ENCODE results near the gene SFSWAP.
"Not testable (repeated sequence)": the region's sequence is repeated elsewhere in the genome, so short reads cannot be mapped to it uniquely, and the experiment has no call there.

The SFSWAP gene

DNA sequence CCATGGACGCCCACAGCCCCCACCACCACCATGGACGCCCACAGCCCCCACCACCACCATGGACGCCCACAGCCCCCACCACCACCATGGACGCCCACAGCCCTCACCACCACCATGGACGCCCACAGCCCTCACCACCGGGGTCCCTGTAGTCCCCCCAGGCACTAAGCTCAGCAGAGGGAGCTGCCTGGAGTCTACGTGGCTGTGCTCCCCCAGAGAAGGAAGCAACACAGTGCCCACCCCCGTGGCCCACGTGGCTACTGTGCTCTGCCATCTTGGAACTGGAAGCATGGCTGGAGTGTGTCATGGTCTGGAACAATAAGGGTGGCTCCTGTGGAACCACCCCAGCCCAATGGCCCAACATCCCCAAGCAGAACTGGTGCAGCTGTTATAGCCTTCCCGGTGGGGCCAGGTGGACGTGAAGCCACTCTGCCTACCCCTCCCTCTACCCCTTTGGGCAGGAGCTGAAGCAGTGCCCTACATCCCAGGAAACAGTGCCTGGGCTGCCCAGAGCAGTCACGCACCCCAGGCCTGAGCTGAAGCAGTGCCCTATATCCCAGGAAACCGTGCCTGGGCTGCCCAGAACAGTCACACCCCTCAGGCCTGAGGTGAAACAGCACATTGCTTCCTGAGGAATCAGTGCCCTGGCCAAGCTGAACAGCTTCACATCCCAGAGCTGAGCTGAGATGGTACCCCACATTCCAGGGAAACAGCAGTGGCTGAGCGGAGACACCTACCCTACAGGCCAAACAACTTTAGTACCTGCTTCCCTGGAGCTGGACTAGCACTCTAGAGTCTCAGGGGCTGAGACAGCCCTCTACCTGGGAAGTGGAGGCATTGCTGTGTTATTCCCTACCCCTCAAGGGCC is 9.0 kb upstream of the SFSWAP start:
- in situ Hi-C loops (cut with HindIII; ENCODE audit: low sequenced_read_pairs), result no loop called here

DNA sequence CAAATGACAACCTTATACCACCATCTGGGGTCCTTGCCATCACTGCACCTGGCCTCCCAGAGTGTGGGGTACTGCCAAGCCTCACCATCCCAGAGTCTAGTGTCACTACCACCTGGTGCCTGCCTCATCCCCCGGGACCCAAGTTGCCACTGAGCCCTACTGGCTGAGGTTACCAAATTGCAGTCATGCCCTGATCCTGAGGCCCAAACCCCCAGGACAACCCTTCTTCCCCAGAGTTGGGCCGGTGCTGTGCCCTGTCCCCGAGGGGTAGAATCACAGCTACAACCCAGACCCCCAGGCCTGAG is 8.4 kb upstream of the SFSWAP start:
- in situ Hi-C loops (cut with HindIII; ENCODE audit: low sequenced_read_pairs), result no loop called here

DNA sequence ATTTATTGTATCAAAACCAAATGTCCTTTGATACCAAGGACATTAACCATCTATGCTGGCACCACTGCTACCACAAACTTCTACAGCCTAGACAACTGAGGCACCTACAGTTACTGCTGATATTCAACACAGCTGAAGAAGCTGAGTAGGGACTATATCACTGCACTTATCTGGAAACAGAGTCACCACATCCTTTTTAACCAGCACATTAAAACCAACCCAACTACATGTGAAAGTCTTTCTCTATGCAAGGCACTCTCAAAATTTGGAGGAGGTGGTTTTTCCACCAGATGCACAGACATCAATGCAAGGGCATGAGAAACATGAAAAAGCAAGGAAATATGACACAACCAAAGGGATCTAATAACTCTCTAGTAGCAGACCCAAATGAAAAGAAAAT is 7.7 kb upstream of the SFSWAP start:
- in situ Hi-C loops (cut with HindIII; ENCODE audit: low sequenced_read_pairs), result no loop called here

DNA sequence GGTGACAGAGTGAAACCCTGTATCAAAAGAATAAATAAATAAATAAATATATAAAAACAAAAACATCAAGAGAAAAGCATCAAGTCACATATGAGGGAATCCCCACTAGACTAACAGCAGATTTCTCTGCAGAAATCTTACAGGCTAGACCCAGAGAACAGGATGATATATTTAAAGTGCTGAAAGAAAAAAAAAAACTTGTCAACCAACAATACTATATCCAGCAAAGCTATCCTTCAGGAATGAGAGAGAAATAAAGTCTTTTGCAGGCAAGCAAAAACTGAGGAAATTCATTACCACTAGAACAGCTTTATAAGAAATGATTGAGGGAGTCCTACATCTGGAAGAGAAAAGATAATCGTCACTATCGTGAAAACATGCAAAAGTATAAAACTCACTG is 6.4 kb upstream of the SFSWAP start:
- in situ Hi-C loops (cut with HindIII; ENCODE audit: low sequenced_read_pairs), result no loop called here

DNA sequence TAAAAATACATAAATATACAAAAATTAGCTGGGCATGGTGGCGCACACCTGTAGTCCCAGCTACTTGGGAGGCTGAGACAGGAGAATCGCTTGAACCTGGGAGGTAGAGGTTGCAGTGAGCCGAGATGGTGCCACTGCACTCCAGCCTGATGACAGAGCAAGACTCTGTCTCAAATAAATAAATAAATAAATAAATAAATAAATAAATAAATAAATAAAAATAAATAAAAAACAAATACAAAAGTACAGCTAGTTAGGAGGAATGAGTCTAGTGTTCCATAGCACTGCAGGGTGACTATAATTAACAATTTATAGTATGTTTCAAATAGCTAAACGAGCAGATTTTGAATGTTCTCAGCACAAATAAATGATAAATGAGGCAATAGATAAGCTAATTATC is 4.2 kb upstream of the SFSWAP start:
- in situ Hi-C loops (cut with HindIII; ENCODE audit: low sequenced_read_pairs), result not testable (repeated sequence)

DNA sequence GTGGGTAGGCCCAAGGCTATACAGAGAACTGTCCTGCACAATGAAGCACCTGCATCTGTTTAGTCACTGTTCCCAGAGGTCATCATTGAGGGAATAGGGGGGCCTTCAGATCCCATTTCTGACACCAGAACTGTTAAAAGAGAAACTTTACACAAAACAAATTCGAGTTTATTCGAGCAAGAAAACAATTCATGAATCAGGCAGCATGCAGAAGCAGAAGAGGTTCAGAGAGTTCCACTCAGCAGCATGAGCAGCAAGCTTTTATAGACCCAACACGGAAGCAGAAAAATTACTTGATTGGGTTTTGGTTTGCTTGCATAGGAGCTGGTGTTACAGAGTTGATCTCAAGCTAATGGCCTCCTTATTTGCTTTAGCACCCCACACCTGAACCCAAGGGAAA is 1.7 kb upstream of the SFSWAP start:
- in situ Hi-C loops (cut with HindIII; ENCODE audit: low sequenced_read_pairs), result no loop called here

DNA sequence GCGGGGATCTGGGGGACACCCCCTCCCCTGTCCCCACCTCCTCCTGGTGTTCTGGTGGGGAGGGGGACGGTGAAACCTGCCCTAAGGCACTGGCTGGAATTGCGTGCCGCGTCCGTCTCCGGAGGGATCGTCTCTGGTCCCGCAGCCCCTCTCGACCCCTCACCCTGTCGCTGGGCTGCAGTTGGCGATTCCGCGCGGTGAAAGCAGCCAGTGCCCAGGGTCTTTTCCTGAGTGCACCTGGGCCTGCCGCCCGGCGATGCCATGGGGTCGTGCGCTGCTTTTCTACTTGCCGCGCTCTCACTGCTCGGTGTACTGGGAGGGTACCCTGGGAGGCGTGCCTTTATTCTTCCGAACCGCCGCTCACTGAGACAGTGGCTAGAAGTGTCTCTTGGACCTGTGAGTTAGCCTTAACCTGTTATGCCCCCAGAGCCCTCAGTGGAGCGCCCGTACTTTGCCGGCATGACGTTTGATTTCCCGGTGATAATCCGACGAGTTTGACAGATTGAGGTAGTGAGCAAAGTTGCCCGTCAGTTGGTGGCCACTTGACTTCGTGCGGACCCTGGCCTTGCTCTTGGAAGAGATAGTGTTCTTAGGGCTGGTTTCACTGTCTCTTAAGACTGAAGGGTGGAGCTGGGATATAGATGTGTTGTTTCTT is 788 bp downstream of the SFSWAP start:
- in situ Hi-C loops (cut with HindIII; ENCODE audit: low sequenced_read_pairs), result no loop called here

DNA sequence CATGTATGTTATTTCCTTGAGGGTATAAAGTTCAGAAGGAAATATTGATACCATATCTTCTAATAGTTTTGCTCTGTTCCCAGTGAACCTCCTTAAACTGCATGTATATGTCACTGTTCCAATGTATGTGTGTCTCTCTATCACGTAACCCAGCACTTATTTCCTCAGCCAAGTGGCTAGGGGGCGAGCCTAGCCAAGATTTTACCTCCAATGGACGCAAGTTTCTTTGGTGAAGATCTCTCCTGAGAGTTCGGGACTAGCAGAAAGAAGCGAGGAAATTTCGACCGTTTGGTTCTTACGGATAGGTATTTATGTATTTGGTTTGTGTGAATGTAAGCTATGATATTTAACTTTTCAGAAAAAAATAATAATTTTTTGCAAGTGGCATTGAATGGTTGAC is 2.5 kb downstream of the SFSWAP start:
- in situ Hi-C loops (cut with HindIII; ENCODE audit: low sequenced_read_pairs), result no loop called here

DNA sequence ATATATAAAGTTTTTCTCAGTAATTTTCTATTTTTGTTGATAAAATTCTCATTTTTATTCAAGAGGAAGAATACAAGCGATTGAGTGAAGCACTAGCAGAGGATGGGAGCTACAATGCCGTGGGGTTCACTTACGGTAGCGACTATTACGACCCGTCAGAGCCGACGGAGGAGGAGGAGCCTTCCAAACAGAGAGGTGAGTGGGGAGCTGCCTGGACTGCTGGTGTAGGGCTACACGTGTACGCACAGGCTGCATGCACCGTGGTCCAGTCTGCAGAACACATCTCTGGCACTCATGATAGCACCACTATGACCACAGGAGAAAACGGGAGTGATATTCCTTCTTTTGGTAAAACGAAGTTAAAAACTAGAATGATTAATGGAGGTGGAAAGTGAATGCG is 3.9 kb downstream of the SFSWAP start:
- in situ Hi-C loops (cut with HindIII; ENCODE audit: low sequenced_read_pairs), result no loop called here

DNA sequence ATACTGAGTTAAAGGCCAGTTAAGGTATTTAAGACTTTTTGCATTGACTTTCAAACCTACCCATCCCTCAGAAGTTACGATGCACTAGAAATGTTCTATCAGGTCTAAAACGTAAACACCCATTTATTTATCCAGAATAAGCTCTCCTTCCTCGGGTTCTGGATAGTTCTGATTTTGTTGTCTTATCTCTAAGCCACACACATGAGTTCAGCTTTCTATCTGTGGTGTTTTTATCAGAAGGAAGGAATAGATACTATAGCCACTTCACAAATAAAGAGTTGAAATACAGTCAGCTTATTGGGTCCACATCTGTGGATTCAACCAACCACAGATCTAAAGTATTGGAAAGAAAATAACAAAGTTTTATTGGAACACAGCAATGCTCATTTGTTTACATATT is 5.4 kb downstream of the SFSWAP start:
- in situ Hi-C loops (cut with HindIII; ENCODE audit: low sequenced_read_pairs), result no loop called here

DNA sequence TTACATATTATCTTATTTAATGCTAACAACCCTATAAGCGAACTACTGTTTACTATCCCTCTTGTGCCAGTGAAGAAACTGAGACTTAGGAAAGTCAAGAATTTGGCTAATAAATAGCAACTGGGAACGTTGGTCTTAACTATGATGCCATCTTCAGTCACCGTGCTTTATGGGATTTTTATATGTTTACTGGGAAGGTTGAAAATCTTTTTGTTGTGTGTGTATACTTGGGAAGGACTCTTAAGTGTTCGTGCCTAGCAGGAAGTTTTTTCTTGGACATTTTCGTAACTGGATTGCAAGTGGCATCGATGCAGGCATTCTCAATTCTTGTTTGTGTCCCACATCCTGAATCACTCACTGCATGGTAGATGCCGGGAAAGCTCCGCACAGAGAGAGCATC is 9.4 kb downstream of the SFSWAP start:
- in situ Hi-C loops (cut with HindIII; ENCODE audit: low sequenced_read_pairs), result no loop called here

DNA sequence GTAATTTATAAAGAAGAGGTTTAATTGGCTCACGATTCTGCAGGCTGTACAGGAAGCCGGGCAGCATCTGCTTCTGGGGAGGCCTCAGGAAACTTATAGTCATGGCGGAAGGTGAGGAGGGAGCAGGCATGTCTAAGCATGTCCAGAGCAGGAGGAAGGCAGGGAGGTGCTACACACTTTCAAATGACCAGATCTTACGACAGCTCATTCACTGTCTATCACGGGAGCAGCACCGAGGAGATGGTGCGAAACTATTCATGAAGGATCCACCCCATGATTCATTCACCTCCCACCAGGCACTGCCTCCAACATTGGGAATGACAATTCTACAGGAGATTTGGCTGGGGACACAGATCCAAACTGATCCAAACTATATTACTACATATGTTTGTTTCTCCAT is 10.0 kb downstream of the SFSWAP start:
- in situ Hi-C loops (cut with HindIII; ENCODE audit: low sequenced_read_pairs), result no loop called here

DNA sequence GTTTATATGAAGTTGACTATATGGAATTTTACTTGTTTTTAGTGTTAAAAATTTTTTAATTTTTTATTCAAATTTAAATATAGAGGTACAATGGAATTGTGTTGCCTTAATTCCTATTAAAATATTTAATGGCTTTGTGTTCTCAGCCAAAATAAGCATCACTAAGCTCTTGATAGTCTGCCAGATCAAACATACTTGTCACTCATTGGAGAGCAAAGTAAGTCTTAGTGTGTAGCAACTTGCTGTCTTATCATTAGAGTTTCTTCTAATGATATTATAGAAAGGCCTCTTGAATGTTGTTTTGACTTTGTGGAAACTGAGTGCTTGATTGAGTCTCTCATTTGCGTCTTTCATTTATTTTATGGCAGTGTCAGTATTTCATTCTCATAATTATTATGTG is 10.7 kb downstream of the SFSWAP start:
- in situ Hi-C loops (cut with HindIII; ENCODE audit: low sequenced_read_pairs), result no loop called here

DNA sequence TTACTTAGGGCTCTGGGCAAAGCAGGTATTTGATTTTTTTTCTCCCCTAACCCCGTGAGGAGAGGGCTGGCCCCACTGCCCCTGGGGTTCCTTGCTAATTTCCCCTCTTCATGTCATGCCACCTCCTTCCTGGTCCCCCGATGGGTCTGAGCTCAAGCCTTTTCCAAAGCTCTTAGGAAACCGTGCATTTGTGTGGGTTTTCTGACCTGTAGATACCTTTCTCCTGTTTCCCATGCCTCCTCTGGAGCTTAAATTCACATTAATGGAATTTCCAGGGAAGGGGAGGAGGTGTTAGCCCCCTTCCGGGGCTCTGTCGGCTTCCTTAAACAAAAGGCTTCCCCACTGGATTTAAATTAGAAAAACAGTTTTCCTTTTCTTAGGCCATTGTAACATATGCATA is 12.6 kb downstream of the SFSWAP start:
- in situ Hi-C loops (cut with HindIII; ENCODE audit: low sequenced_read_pairs), result no loop called here

DNA sequence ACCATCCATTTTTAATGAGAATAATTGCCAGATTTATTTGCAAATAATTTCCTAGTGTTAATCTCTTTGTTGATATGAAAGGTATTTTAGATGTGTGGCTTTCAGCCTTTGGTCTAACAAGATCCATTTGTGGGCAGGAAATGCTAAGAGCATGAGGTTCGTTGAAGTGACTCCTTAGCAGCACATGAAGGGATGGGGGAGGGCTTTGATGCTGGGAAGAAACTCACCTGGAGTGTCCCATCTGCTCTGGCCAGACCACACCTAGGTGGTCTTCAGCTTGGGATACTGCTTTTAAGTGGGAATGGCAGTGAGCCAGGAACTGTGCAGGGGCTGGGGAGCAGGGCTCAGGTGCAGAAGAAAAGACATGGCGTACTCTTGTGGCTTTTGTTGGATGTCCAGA is 13.6 kb downstream of the SFSWAP start:
- in situ Hi-C loops (cut with HindIII; ENCODE audit: low sequenced_read_pairs), result no loop called here

DNA sequence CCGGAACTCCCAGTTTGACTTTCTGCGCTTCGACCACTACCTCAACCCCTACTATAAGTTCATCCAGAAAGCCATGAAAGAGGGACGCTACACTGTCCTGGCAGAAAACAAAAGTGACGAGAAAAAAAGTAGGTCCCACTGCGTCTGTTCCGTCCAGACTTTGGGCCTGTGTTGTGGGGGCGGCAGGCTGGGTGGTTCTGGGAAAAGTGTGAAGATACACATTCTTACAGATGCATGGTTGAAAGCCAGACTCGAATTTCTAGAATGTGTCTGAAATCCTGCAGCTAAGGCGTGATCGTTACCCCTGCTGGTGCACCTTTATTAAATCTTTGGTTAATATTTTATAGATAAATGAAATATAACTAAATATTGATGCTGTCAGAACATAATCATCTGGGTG is 14.6 kb downstream of the SFSWAP start:
- in situ Hi-C loops (cut with HindIII; ENCODE audit: low sequenced_read_pairs), result no loop called here

DNA sequence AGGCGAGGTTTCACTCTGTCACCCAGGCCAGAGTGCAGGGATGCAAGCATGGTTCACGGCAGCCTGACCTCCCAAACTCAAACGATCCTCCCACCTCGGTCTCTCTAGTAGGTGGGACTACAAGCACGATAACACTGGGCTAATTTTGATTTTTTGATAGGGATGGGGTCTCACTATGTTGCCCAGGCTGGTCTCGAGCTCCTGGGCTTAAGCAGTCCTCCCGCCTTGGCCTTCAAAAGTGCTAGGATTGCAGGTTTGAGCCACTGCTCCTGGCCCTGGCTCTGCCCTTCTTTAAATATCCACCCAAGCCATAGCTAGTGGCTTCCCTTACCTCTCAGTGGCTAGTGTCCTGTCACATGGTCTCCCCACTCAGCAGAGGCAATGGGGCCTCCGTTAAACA is 17.8 kb downstream of the SFSWAP start:
- in situ Hi-C loops (cut with HindIII; ENCODE audit: low sequenced_read_pairs), result no loop called here

DNA sequence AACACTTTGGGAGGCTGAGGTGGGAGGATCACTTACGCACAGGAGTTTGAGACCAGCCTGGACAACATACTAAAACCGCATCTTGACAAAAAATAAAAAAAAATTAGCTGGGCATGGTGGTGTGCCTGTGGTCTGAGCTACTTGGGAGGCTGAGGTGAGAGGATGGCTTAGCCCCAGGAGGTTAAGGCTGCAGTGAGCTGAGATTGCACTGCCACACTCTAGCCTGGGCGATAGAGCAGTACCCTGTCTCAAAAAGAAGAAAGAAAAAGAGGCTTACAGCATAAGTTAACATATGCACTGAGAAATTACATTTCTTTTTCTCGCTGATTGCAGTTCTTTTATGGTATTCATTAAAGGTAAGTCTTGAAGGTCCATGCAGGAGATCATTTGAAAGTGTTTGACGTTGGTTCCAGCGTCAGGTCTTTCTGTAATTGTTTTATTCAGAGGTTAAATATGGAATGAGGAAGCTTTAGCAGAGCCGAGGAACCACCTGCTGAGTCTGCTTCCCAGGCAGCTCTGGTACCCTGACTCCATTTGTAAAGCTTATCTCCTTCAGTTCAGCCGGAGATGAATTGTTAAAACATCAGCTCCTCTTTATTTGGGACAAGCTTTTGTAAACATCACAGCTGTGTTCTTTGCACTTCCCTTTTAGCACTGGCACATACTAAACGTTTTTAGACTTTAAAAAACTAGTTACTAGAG is 18.5 kb downstream of the SFSWAP start:
- in situ Hi-C loops (cut with HindIII; ENCODE audit: low sequenced_read_pairs), result no loop called here

DNA sequence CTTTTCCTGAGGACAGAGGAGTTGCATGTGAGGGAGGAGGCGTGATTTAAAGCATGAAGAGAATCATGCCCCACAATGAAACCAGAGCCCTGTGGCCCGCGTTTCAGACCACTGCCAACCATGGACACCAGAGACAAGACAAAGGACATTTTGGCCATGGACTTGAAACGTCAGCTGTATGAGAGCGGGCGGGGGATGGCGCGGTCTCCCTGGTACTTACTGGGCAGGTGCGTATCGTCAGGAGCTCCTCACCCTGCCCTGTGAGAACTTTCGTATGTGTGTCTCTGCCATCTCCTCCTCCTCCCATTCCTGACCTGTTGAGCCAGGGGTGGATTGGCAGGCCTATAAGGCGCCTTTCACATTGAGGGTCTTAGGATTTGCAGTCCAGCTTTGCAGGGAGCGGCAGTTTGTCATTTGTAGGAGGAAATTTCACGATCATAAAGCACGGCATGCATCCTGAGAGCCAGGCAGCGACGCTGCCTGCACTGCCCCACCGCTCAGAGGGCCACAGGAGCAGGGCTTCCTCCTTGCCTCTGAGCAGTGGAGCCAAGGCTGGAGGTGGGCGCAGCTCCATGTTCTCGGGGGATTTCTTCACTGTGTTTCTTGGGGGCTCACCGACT is 22.2 kb downstream of the SFSWAP start:
- in situ Hi-C loops (cut with HindIII; ENCODE audit: low sequenced_read_pairs), result no loop called here

DNA sequence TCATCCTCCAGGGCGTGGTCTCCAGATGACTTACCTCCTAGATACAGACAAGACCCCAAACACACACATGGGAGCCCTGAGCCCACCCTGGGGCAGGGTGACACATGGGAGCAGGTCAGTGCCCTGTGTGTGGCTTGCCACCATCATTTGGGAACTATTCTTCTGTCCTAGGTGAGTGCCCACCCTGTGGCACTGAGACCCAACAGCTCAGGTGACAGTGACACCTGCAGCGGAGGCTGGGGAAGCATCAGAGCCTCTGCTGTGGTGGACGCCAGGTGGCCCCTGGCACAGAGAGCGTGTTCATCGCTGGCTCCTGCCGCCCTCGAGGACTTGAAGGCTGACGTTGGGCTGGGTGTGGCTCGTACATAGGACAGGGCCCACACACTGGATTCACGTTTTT is 23.0 kb downstream of the SFSWAP start:
- in situ Hi-C loops (cut with HindIII; ENCODE audit: low sequenced_read_pairs), result no loop called here

DNA sequence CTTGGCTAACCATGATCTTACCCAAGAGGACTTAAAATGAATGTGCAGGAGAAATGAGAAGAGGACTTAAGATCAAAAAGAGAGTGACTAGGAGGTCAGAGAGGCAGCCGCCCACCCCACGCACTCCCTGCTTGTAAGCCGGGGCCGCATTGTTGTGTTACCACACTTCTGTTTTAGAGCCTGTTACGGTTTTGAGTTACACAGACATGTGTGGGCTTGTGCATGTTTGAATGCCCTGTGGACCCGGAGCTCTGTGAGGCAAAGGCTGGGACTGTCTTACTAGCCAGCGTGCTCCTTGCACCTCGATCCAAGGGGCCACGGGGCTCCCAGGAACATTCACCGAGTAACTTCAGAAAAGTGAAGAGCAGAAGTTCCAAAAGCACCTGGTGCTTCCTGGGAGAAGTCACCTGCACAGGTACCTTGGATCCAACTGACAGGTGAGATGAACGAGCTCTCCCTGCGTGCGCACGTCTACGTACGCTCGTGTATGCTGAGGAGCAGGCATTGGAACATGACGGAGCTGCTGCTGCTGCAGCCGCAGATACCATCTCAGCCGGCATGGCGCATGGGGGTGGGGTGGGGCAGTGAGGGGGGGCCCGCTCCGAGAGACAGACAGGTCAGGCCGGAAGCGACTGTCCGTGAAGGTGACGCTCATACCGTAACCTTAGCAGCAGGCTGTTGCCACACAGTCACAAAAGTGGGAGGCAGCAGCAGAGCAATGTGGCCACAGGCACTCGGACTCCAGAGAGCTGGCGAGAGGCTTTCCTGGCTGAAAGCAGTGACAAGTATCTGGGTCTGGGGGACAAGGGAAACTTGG is 23.7 kb downstream of the SFSWAP start:
- in situ Hi-C loops (cut with HindIII; ENCODE audit: low sequenced_read_pairs), result no loop called here
